HepG2 (cell line): Measurements from ENCODE around the gene GABBR2. TPM values are rescaled to one million over a fixed set of nuclear protein-coding genes. Genes with fewer than 3 reads are reported as not detected.

Experiments
- ATAC-seq: fragments of 200-7000 bp; cut with Tn5 transposase; 3 replicates; pipeline ENCODE4 v1.9.1; 2020; ENCODE audit warnings: mild to moderate bottlenecking, moderate library complexity
- BruUV-seq: library from RNA; stranded (reverse); fragments of 400-500 nt; replicated peaks from 2 replicates; lab custom pipeline; 2021; lab: Mats Ljungman, UMichigan
- CTCF ChIA-PET: fragments of 300-600 bp; formaldehyde crosslinking; extraction: SDS; loops from one replicate; lab custom pipeline; 2021; ENCODE audit warnings: low total read pairs, inconsistent platforms, low intra/inter-chr PET ratio; lab: Yijun Ruan, JAX
- POLR2A ChIA-PET: fragments of 350-600 bp; sonication (Branson Sonifier 250); formaldehyde crosslinking; loops from one replicate; lab custom pipeline; 2020; ENCODE audit warnings: antibody characterized with exemption, inconsistent platforms; lab: Yijun Ruan, JAX
- DNase-seq: peaks from one replicate; pipeline ENCODE4 v3.0.0-alpha.2; 2015; ENCODE audit warnings: low spot score
- FAIRE-seq: peaks from 3 replicates; lab custom pipeline; 2011; peaks lifted over from hg19 to GRCh38; lab: Jason Lieb, UNC
- H2AFZ ChIP-seq: one replicate; pipeline ENCODE4 v1.6.1; 2011; ENCODE audit warnings: low read length, inconsistent platforms
- H3K27ac ChIP-seq: fragments of 300-600 bp; 3 replicates; pipeline ENCODE4 v1.8.0; 2011; ENCODE audit warnings: mixed run types, mild to moderate bottlenecking, mixed read lengths, low read length, inconsistent platforms; ENCODE audit not compliant: insufficient read depth; ENCODE audit errors: extremely low read length
- H3K27me3 ChIP-seq, 2 experiments: fragments of 200-600 bp in 1 of 2; 2 replicates in 1 of 2; 3 replicates in 1 of 2; pipeline versions ENCODE4 v1.6.0 to v1.8.0; 2011; ENCODE audit warnings: low read length in 2 of 2, mild to moderate bottlenecking in 2 of 2, moderate library complexity in 2 of 2, inconsistent platforms in 1 of 2; ENCODE audit not compliant: insufficient read depth in 2 of 2, control insufficient read depth in 1 of 2
- H3K36me3 ChIP-seq, 2 experiments: fragments of 200-600 bp in 1 of 2; replicated peaks in 1 of 2; 2 replicates in 1 of 2; 3 replicates in 1 of 2; pipeline versions ENCODE4 v1.5.1 to v1.8.0; 2011; ENCODE audit warnings: low read length in 2 of 2, inconsistent platforms in 1 of 2; ENCODE audit not compliant: insufficient read depth in 2 of 2, control insufficient read depth in 1 of 2
- H3K4me1 ChIP-seq: 2 replicates; pipeline ENCODE4 v1.5.1; 2012; ENCODE audit warnings: low read length, inconsistent platforms; ENCODE audit not compliant: insufficient read depth
- H3K4me2 ChIP-seq: 2 replicates; pipeline ENCODE4 v1.6.0; 2011; ENCODE audit warnings: low read depth, low read length, inconsistent platforms
- H3K4me3 ChIP-seq, 3 experiments: fragments of 200-600 bp in 1 of 3; sonication (generic), shearing (Covaris generic) in 1 of 3; replicated peaks in 1 of 3; 2 replicates each; pipeline ENCODE4 v1.5.1; 2011 to 2016; ENCODE audit warnings: low read length in 3 of 3, inconsistent platforms in 2 of 3, low read depth in 2 of 3, mild to moderate bottlenecking in 2 of 3, control low read depth in 1 of 3, mixed read lengths in 1 of 3; ENCODE audit not compliant: insufficient read depth in 1 of 3
- H3K79me2 ChIP-seq: one replicate; pipeline ENCODE4 v1.6.1; 2011; ENCODE audit warnings: low read length, inconsistent platforms; ENCODE audit not compliant: insufficient read depth
- H3K9ac ChIP-seq: 2 replicates; pipeline ENCODE4 v1.6.0; 2011; ENCODE audit warnings: mild to moderate bottlenecking, low read depth, low read length, inconsistent platforms; ENCODE audit not compliant: insufficient read depth
- H3K9me3 ChIP-seq: 2 replicates; pipeline ENCODE4 v1.5.1; 2012; ENCODE audit warnings: mild to moderate bottlenecking, low read length
- H4K20me1 ChIP-seq: 2 replicates; pipeline ENCODE4 v1.6.0; 2011; ENCODE audit warnings: inconsistent platforms, mild to moderate bottlenecking, low read length, moderate library complexity; ENCODE audit not compliant: insufficient read depth
- DMAP1 ChIP-seq: IDR thresholded peaks from 2 replicates; pipeline ENCODE4 v1.6.1; 2016
- EP300 ChIP-seq, 3 experiments: sonication (generic) in 1 of 3; formaldehyde crosslinking in 1 of 3; IDR thresholded peaks; 2 replicates each; pipeline versions ENCODE4 v1.5.1 to v1.6.1; 2011 to 2020; ENCODE audit warnings: low read depth in 2 of 3, low read length in 2 of 3, borderline replicate concordance in 1 of 3, improper control_type of control experiment in 1 of 3, mild to moderate bottlenecking in 1 of 3, missing genetic modification reagents in 1 of 3, moderate library complexity in 1 of 3
- ERF ChIP-seq: IDR thresholded peaks from 2 replicates; pipeline ENCODE4 v1.6.1; 2018; ENCODE audit warnings: missing biosample characterization, missing genetic modification reagents
- JUND ChIP-seq: sonication (generic); formaldehyde crosslinking; IDR thresholded peaks from 2 replicates; pipeline ENCODE4 v1.8.0; 2022; ENCODE audit warnings: mild to moderate bottlenecking, missing genetic modification reagents
- KAT2B ChIP-seq: fragments of 150-350 bp; IDR thresholded peaks from 2 replicates; pipeline ENCODE4 v1.6.1; 2014; ENCODE audit warnings: low read depth, low read length, borderline replicate concordance
- MTF1 ChIP-seq: sonication (generic); formaldehyde crosslinking; IDR thresholded peaks from 2 replicates; pipeline ENCODE4 v1.5.0; 2020; ENCODE audit warnings: missing genetic modification reagents
- MTF2 ChIP-seq: sonication (generic); formaldehyde crosslinking; IDR thresholded peaks from 2 replicates; pipeline ENCODE4 v1.5.0; 2020; ENCODE audit warnings: missing genetic modification reagents, borderline replicate concordance
- NCOA1 ChIP-seq: sonication (generic); formaldehyde crosslinking; IDR thresholded peaks from 2 replicates; pipeline ENCODE4 v1.9.0; 2021; ENCODE audit warnings: missing genetic modification reagents
- POGZ ChIP-seq: sonication (generic); formaldehyde crosslinking; IDR thresholded peaks from 2 replicates; pipeline ENCODE4 v1.4.0; 2020; ENCODE audit warnings: mild to moderate bottlenecking, missing genetic modification reagents
- RORA ChIP-seq: sonication (generic); formaldehyde crosslinking; IDR thresholded peaks from 2 replicates; pipeline ENCODE4 v1.5.0; 2020; ENCODE audit warnings: mild to moderate bottlenecking, missing genetic modification reagents, moderate library complexity
- SMAD1 ChIP-seq: sonication (generic); formaldehyde crosslinking; IDR thresholded peaks from 2 replicates; pipeline ENCODE4 v1.4.0; 2020; ENCODE audit warnings: missing genetic modification reagents, low read depth, mild to moderate bottlenecking, borderline replicate concordance
- TBX2 ChIP-seq: sonication (generic); formaldehyde crosslinking; IDR thresholded peaks from 2 replicates; pipeline ENCODE4 v1.5.0; 2020; ENCODE audit warnings: missing genetic modification reagents, mild to moderate bottlenecking, borderline replicate concordance
- ZNF329 ChIP-seq: sonication (generic); formaldehyde crosslinking; IDR thresholded peaks from 2 replicates; pipeline ENCODE4 v1.9.0; 2021; ENCODE audit warnings: low read depth, mild to moderate bottlenecking, missing genetic modification reagents
- ZNF616 ChIP-seq: sonication (generic); formaldehyde crosslinking; IDR thresholded peaks from 2 replicates; pipeline ENCODE4 v1.5.0; 2020; ENCODE audit warnings: low read depth, mild to moderate bottlenecking, missing genetic modification reagents
- ZNF790 ChIP-seq: sonication (generic); formaldehyde crosslinking; IDR thresholded peaks from 2 replicates; pipeline ENCODE4 v1.8.0; 2022; ENCODE audit warnings: missing genetic modification reagents, mild to moderate bottlenecking, borderline replicate concordance
- ZNF816 ChIP-seq: sonication (generic); formaldehyde crosslinking; IDR thresholded peaks from 2 replicates; pipeline ENCODE4 v1.8.0; 2022; ENCODE audit warnings: missing genetic modification reagents, mild to moderate bottlenecking, borderline replicate concordance
- ZNF879 ChIP-seq: sonication (generic); formaldehyde crosslinking; IDR thresholded peaks from 2 replicates; pipeline ENCODE4 v1.8.1; 2023; ENCODE audit warnings: missing genetic modification reagents
- WGBS: methylation state at CpG from one replicate; pipeline ENCODE4 v1.1.6; 2017; ENCODE audit warnings: low lambda C conversion rate; 5-methylcytosine and 5-hydroxymethylcytosine counted together
- in situ Hi-C: cut with HindIII; loops from 2 replicates; pipeline ENCODE4 v1.10.0; 2017; ENCODE audit warnings: low pct_unique_long_range_greater_than_20kb; ENCODE audit not compliant: extremely low pct_ligation_motif_present
- intact Hi-C: fragments of 100-400 bp; cut with micrococcal nuclease; formaldehyde crosslinking; loops from one replicate; pipeline ENCODE4 v1.10.0; 2022; ENCODE audit not compliant: unreplicated experiment
- polyA plus RNA-seq, 8 experiments: library from polyadenylated mRNA; depleted of rRNA in 3 of 8; stranded (reverse) in 7 of 8; unstranded in 1 of 8; fragments of >200 nt; fragmentation: Illumina TruSeq in 4 of 8; extraction: Trizol in 4 of 8; gene quantifications; 2 replicates each; pipeline versions ENCODE4 v1.2.1 to v1.2.3, GENCODE V29; 2011 to 2016; ENCODE audit warnings: low read depth in 4 of 8, missing spikeins in 1 of 8, mixed read lengths in 1 of 8; ENCODE audit not compliant: insufficient read depth in 1 of 8
- total RNA-seq, 5 experiments: library from RNA; depleted of rRNA; stranded (reverse); fragments of >200 nt; fragmentation: Illumina TruSeq; extraction: Trizol; gene quantifications; 2 replicates each; pipeline ENCODE4 v1.2.3, GENCODE V29; 2016; ENCODE audit warnings: low read depth in 1 of 5
- TF ChIP-seq, protein P1 (sequence below): sonication (generic); formaldehyde crosslinking; IDR thresholded peaks from 2 replicates; pipeline ENCODE4 v1.8.1; 2022; ENCODE audit warnings: mild to moderate bottlenecking, missing genetic modification reagents
- TF ChIP-seq, protein P2 (sequence below): sonication (generic); formaldehyde crosslinking; IDR thresholded peaks from 2 replicates; pipeline ENCODE4 v1.4.0; 2020; ENCODE audit warnings: missing genetic modification reagents
- TF ChIP-seq, protein P3 (sequence below): sonication (generic); formaldehyde crosslinking; IDR thresholded peaks from 2 replicates; pipeline ENCODE4 v1.9.0; 2021; ENCODE audit warnings: missing genetic modification reagents, borderline replicate concordance

GABBR2 gene
- total and polyA plus RNA-seq, 2 of the 13 experiments (the other 11 are each of a cell fraction or from before 2014, with no cell fraction given) = 0.02 TPM; not detected in 1

DNA sequence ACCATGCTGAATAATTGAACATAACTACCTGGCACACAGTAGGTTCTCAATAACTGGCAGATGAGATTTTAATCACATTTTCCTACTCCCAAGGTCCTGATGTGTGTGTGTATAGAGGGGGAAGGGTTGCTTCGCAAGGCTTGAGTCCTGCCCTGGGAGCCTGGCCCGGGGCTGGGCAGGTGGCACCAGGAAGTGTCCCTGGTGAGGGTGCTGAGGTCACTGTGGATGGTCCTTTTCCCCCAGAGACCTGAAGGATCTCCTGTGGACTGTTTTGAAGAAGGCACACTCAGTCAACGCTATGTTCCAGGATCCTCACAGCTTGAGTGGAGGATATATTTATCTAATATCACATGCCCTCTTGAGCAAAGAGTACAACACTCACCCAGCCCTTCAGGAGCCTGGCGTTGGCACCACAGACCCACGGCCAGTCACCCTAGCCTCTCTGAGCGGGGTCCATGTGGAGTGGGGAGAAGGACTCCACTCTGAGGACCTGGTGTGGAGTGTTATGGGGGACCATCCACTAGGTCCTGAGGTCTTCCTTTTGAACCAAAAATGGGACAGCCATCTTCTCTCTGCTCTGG, 177.8 kb downstream of the GABBR2 start:
- no peak overlapping the region for H2AFZ ChIP-seq
- H3K4me1 ChIP-seq = no peaks in the 10 kb centered on the region
- no peak for FAIRE-seq
- no peaks in the 10 kb centered on the region for H3K36me3 ChIP-seq
- no peak overlapping the region for H3K27ac ChIP-seq
- no peaks in the 10 kb centered on the region for H4K20me1 ChIP-seq
- POLR2A ChIA-PET = no interaction called here
- H3K9ac ChIP-seq = no peak overlapping the region
- ATAC-seq = no peak
- no peaks in the 10 kb centered on the region for H3K79me2 ChIP-seq
- in situ Hi-C loops = no loop called here
- WGBS = 31% methylated on average over 5 of the region's 6 CpGs
- TF ChIP-seq DMAP1 (CRISPR knock-in tag) (no peak), ZNF616 (no peak), ZNF816 (CRISPR knock-in tag) (no peak), SMAD1 (CRISPR knock-in tag) (no peak), JUND (CRISPR knock-in tag) (no peak), RORA (CRISPR knock-in tag) (no peak), MTF2 (CRISPR knock-in tag) (no peak), ZNF790 (CRISPR knock-in tag) (no peak), ZNF329 (no peak), EP300 (IDR thresholded peaks at IDR 0.05; ENCODE audit: low read depth in 2 of 2, low read length in 2 of 2) (no peak), EP300 (CRISPR knock-in tag; IDR thresholded peaks at IDR 0.05; ENCODE audit: borderline replicate concordance) (no peak), ERF (no peak), POGZ (no peak), NCOA1 (CRISPR knock-in tag) (no peak), KAT2B (no peak), ZNF879 (CRISPR knock-in tag) (no peak), TBX2 (no peak), MTF1 (CRISPR knock-in tag) (no peak)
- TF ChIP-seq, protein P1, sequence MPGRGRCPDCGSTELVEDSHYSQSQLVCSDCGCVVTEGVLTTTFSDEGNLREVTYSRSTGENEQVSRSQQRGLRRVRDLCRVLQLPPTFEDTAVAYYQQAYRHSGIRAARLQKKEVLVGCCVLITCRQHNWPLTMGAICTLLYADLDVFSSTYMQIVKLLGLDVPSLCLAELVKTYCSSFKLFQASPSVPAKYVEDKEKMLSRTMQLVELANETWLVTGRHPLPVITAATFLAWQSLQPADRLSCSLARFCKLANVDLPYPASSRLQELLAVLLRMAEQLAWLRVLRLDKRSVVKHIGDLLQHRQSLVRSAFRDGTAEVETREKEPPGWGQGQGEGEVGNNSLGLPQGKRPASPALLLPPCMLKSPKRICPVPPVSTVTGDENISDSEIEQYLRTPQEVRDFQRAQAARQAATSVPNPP (CRISPR knock-in tag) = no peak
- TF ChIP-seq, protein P2, sequence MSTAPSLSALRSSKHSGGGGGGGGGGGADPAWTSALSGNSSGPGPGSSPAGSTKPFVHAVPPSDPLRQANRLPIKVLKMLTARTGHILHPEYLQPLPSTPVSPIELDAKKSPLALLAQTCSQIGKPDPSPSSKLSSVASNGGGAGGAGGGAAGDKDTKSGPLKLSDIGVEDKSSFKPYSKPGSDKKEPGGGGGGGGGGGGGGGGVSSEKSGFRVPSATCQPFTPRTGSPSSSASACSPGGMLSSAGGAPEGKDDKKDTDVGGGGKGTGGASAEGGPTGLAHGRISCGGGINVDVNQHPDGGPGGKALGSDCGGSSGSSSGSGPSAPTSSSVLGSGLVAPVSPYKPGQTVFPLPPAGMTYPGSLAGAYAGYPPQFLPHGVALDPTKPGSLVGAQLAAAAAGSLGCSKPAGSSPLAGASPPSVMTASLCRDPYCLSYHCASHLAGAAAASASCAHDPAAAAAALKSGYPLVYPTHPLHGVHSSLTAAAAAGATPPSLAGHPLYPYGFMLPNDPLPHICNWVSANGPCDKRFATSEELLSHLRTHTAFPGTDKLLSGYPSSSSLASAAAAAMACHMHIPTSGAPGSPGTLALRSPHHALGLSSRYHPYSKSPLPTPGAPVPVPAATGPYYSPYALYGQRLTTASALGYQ (CRISPR knock-in tag) = no peak
- TF ChIP-seq, protein P3, sequence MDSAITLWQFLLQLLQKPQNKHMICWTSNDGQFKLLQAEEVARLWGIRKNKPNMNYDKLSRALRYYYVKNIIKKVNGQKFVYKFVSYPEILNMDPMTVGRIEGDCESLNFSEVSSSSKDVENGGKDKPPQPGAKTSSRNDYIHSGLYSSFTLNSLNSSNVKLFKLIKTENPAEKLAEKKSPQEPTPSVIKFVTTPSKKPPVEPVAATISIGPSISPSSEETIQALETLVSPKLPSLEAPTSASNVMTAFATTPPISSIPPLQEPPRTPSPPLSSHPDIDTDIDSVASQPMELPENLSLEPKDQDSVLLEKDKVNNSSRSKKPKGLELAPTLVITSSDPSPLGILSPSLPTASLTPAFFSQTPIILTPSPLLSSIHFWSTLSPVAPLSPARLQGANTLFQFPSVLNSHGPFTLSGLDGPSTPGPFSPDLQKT (CRISPR knock-in tag) = no peak
- TF ChIP-seq, all 625 proteins: peak for 0
- Histone ChIP-seq H3K9me3 (no peaks in the 10 kb centered on the region), H3K27me3 (no peaks in the 10 kb centered on the region; a peak in 1 of 5 replicates), H3K4me3 (no peak overlapping the region), H3K4me2 (no peak overlapping the region)
- CTCF ChIA-PET = no interaction called here
- BruUV-seq = no TSS peak
- DNase-seq = no peak
- intact Hi-C loops = no loop called here
